WI38 (cell line): ENCODE data around the gene HECTD1.
"Not testable (repeated sequence)": the region's sequence is repeated elsewhere in the genome, so short reads cannot be mapped to it uniquely, and the experiment has no call there.

ENCODE experiments used
- H3K4me3 ChIP-seq: 2 replicates; pipeline ENCODE4 v1.5.1; 2011; ENCODE audit warnings: low read depth, mild to moderate bottlenecking, control low read depth, low read length
- TF ChIP-seq, protein P1 (sequence below): IDR thresholded peaks from 2 replicates; pipeline ENCODE4 v1.5.1; 2012; ENCODE audit warnings: low read depth, mild to moderate bottlenecking, control low read depth, low read length

The HECTD1 gene

DNA sequence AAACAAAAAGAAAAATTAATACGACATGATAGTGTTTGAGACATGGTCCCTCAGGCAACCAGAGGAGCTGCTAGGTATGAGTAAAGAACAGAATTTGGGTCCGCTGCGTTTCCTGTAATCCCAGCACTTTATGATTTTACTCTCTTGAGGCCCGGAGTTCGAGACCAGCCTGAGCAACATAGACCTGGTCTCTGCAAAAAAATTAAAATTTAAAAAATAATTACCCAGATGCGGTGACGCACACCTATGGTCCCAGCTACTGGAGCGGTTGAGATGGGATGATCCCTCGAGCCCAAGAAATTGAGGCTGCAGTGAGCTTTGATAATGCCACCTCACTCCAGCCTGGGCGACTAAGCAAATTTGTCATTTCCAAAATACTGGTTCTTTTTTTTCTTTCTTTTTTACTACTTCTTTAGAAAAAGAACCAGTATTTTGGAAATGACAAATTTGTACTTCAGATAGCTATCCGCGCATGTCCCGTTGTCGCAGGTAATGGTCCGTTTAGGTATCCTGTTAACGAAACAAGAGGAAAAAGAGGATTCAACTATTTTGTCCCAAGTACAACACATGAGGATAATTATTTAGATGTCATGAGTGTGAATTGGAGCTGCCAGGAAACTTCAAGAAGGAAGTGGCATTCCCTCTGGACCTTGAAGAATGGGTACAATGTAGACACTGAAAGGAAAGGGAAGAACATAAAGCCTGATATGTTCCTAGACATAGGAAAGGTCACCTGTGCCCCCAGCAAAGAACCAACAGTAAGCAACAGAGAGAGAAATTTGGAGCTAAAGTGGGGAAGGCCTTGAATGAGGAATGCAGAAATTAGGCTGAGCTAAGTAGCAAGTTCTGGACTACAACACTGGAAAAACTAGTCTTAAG, 1.2 kb upstream of the HECTD1 start:
- TF ChIP-seq, protein P1, sequence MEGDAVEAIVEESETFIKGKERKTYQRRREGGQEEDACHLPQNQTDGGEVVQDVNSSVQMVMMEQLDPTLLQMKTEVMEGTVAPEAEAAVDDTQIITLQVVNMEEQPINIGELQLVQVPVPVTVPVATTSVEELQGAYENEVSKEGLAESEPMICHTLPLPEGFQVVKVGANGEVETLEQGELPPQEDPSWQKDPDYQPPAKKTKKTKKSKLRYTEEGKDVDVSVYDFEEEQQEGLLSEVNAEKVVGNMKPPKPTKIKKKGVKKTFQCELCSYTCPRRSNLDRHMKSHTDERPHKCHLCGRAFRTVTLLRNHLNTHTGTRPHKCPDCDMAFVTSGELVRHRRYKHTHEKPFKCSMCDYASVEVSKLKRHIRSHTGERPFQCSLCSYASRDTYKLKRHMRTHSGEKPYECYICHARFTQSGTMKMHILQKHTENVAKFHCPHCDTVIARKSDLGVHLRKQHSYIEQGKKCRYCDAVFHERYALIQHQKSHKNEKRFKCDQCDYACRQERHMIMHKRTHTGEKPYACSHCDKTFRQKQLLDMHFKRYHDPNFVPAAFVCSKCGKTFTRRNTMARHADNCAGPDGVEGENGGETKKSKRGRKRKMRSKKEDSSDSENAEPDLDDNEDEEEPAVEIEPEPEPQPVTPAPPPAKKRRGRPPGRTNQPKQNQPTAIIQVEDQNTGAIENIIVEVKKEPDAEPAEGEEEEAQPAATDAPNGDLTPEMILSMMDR = no peak
- peak overlapping the region; percentile 60 for H3K4me3 ChIP-seq

GRCh38 chr14:31207287-31207754, 272 bp downstream of the HECTD1 start:
- TF ChIP-seq, protein P1 = no peak
- H3K4me3 ChIP-seq = peak overlapping the region; percentile 90

GRCh38 chr14:31206536-31207286, 882 bp downstream of the HECTD1 start:
- TF ChIP-seq, protein P1 = no peak
- peak overlapping the region; percentile 90 for H3K4me3 ChIP-seq

DNA sequence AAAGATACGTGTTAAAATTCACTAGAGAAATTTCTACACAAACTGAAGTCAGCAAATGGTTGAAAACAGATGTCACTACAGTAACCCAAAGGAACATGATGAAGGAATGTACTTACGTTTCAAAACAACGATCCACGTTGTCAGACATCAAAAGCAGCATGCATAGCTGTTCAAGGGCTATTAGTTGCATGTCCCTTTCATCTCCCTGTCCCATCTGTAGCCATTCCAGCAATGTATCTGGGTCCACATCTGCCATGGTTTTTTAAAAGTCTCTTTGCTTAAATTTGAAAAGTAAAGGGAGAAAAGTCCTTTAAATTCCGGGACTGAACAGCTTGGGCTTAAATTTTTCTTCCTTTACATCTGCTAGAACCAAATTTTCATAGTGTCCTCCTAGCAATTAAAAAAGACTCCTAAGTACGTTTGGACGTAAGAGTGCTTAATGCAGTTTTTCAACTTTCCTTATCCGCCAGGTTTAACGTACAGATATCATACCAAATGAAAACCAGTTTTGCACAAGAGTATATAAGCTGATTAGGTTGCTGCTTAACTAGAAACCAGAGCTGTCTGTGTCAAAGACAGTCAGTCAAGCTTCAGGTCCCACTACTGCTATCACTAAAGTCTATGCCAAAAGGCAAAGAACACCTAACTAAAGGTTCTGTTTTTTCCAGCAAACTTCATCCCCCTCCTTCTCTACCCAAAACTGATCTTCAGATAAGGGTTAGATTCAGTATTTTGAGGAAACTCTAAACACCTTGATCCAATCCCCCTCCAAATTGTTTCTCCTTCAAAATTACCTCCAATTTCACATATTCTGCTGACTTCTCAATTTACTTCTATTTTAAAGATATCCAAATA, 1.7 kb downstream of the HECTD1 start:
- TF ChIP-seq, protein P1 = no peak

GRCh38 chr14:31204593-31205534, 2.7 kb downstream of the HECTD1 start:
- TF ChIP-seq, protein P1 = no peak
- H3K4me3 ChIP-seq = peak overlapping the region; percentile 90

More for the DNA sequence above, 1.7 kb downstream of the HECTD1 start:
- H3K4me3 ChIP-seq = peak overlapping the region; percentile 90

DNA sequence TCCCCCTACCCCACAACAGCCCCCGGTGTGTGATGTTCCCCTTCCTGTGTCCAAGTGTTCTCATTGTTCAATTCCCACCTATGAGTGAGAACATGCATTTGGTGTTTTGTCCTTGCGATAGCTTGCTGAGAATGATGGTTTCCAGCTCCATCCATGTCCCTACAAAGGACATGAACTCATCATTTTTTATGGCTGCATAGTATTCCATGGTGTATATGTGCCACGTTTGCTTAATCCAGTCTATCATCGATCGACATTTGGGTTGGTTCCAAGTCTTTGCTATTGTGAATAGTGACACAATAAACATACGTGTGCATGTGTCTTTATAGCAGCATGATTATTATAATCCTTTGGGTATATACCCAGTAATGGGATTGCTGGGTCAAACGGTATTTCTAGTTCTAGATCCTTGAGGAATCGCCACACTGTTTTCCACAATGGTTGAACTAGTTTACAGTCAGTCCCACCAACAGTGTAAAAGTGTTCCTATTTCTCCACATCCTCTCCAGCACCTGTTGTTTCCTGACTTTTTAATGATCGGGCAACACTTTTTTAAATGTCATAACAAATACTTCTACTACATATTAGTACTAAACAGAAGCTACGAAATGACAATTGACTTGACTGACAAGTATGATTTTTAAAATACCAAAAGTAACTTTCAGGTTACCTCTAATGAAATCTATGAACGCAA, 3.5 kb downstream of the HECTD1 start:
- not testable (repeated sequence) for H3K4me3 ChIP-seq
